Keratinocyte (primary cell): ENCODE measurements around the gene CCR6. TPM values are rescaled to one million over a fixed set of nuclear protein-coding genes. Genes with fewer than 3 reads are reported as not detected.

ENCODE experiments used
- DNase-seq: peaks from one replicate; pipeline ENCODE4 v3.0.0-alpha.2; 2011; ENCODE audit warnings: low read depth, missing footprints, low spot score
- FAIRE-seq: peaks from 2 replicates; lab custom pipeline; 2011; peaks lifted over from hg19 to GRCh38; lab: Jason Lieb, UNC
- H2AFZ ChIP-seq: 2 replicates; pipeline ENCODE4 v1.6.0; 2012; ENCODE audit warnings: low read length, control low read depth, inconsistent platforms; ENCODE audit not compliant: control insufficient read depth
- H3K27ac ChIP-seq: 2 replicates; pipeline ENCODE4 v1.5.1; 2011; ENCODE audit warnings: low read length; ENCODE audit not compliant: control insufficient read depth, insufficient read depth
- H3K27me3 ChIP-seq: 3 replicates; pipeline ENCODE4 v1.6.0; 2011; ENCODE audit warnings: low read length; ENCODE audit not compliant: control insufficient read depth, insufficient read depth; ENCODE audit errors: extremely low read depth
- H3K36me3 ChIP-seq, 2 experiments: 2 replicates in 1 of 2; 3 replicates in 1 of 2; pipeline ENCODE4 v1.5.1; 2011; ENCODE audit warnings: low read length in 2 of 2, mild to moderate bottlenecking in 1 of 2; ENCODE audit not compliant: control insufficient read depth in 2 of 2, insufficient read depth in 2 of 2; ENCODE audit errors: extremely low read depth in 1 of 2
- H3K4me1 ChIP-seq: 3 replicates; pipeline ENCODE4 v1.5.1; 2011; ENCODE audit warnings: low read length; ENCODE audit not compliant: control insufficient read depth, insufficient read depth; ENCODE audit errors: extremely low read depth
- H3K4me2 ChIP-seq: 3 replicates; pipeline ENCODE4 v1.6.0; 2011; ENCODE audit warnings: low read depth, low read length; ENCODE audit not compliant: control insufficient read depth, insufficient read depth; ENCODE audit errors: extremely low read depth
- H3K4me3 ChIP-seq, 3 experiments: fragments of 200-600 bp in 1 of 3; sonication (generic) in 1 of 3; 2 replicates in 2 of 3; 3 replicates in 1 of 3; pipeline ENCODE4 v1.5.1; 2011 to 2016; ENCODE audit warnings: low read length in 3 of 3, mild to moderate bottlenecking in 3 of 3, control low read depth in 2 of 3, inconsistent platforms in 1 of 3, low read depth in 1 of 3, mixed read lengths in 1 of 3, mixed run types in 1 of 3, moderate library complexity in 1 of 3; ENCODE audit not compliant: control insufficient read depth in 2 of 3, insufficient read depth in 2 of 3; ENCODE audit errors: extremely low read depth in 1 of 3
- H3K79me2 ChIP-seq: 2 replicates; pipeline ENCODE4 v1.6.0; 2012; ENCODE audit warnings: low read length; ENCODE audit not compliant: control insufficient read depth, insufficient read depth
- H3K9ac ChIP-seq: 3 replicates; pipeline ENCODE4 v1.6.0; 2011; ENCODE audit warnings: low read length; ENCODE audit not compliant: control insufficient read depth, insufficient read depth; ENCODE audit errors: extremely low read depth
- H3K9me1 ChIP-seq: 3 replicates; pipeline ENCODE4 v1.6.0; 2011; ENCODE audit warnings: low read length; ENCODE audit not compliant: control insufficient read depth, insufficient read depth; ENCODE audit errors: extremely low read depth
- H3K9me3 ChIP-seq: 2 replicates; pipeline ENCODE4 v1.5.1; 2012; ENCODE audit warnings: low read depth, low read length; ENCODE audit not compliant: control insufficient read depth
- H4K20me1 ChIP-seq: 3 replicates; pipeline ENCODE4 v1.6.0; 2011; ENCODE audit warnings: low read length; ENCODE audit not compliant: control insufficient read depth, insufficient read depth; ENCODE audit errors: extremely low read depth
- EZH2 ChIP-seq: IDR thresholded peaks from one replicate; pipeline ENCODE4 v1.6.1; 2012; ENCODE audit warnings: inconsistent platforms, mild to moderate bottlenecking, low read length, moderate library complexity
- dilution Hi-C: fragments of 300-500 bp; cut with MboI; formaldehyde crosslinking; loops from one replicate; pipeline ENCODE4 v1.7.0; 2020; ENCODE audit warnings: low sequenced_read_pairs; ENCODE audit not compliant: extremely low pct_ligation_motif_present
- polyA plus RNA-seq, 5 experiments: library from polyadenylated mRNA; depleted of rRNA in 3 of 5; stranded (reverse) in 3 of 5; stranded (forward) in 1 of 5; unstranded in 1 of 5; fragments of >200 nt; gene quantifications; 1 replicate in 1 of 5; 2 replicates in 3 of 5; 3 replicates in 1 of 5; pipeline versions ENCODE4 v1.2.1 to v1.2.3, GENCODE V29; 2011 to 2012; ENCODE audit warnings: missing spikeins in 2 of 5, low read depth in 1 of 5, low replicate concordance in 1 of 5
- TF ChIP-seq, protein P1 (sequence below), 3 experiments: IDR thresholded peaks in 1 of 3; conservative IDR thresholded peaks in 1 of 3; optimal IDR thresholded peaks in 1 of 3; 2 replicates in 2 of 3; 3 replicates in 1 of 3; pipeline versions ENCODE3 to v1.5.1; 2011; ENCODE audit warnings: low read length in 3 of 3, mild to moderate bottlenecking in 3 of 3, moderate library complexity in 2 of 3, control low read depth in 1 of 3, inconsistent platforms in 1 of 3; ENCODE audit not compliant: insufficient read depth in 2 of 3; ENCODE audit errors: extremely low read depth in 1 of 3

Gene CCR6
- polyA plus RNA-seq, 1 donor (not counting 4 experiments of a cell fraction or from before 2014, with no cell fraction given), result not detected

- H3K27me3 ChIP-seq, result no peaks in the 10 kb centered on the region
Observed at GRCh38 chr6:167157414-167157813, 34.5 kb downstream of the CCR6 start.

DNA sequence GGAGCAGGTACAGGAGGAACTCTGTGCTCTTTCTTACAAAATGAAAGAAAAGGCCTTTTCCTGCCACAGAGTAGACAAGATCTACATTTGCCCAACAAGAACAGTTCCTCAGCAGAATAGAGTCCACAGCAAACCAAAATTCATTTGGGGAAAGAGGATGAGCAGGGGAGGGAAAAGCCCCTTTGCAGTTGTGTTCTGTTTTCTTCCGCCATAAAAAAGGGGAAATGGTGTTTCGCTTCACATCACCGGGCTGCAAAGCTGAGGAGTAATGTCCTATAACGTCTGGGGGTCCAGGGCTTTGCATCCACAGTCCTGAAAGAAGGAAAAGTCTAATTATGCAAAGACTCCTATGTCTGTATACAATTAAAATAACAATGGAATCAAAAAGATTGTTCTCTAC is 35.0 kb downstream of the CCR6 start, which contains the start of gene GPR31:
TSS of gene GPR31 (minus strand) at position 118 of the 400 bp plus-strand sequence. CDS start 149 bp downstream, outside the sequence.
- TF ChIP-seq, protein P1, sequence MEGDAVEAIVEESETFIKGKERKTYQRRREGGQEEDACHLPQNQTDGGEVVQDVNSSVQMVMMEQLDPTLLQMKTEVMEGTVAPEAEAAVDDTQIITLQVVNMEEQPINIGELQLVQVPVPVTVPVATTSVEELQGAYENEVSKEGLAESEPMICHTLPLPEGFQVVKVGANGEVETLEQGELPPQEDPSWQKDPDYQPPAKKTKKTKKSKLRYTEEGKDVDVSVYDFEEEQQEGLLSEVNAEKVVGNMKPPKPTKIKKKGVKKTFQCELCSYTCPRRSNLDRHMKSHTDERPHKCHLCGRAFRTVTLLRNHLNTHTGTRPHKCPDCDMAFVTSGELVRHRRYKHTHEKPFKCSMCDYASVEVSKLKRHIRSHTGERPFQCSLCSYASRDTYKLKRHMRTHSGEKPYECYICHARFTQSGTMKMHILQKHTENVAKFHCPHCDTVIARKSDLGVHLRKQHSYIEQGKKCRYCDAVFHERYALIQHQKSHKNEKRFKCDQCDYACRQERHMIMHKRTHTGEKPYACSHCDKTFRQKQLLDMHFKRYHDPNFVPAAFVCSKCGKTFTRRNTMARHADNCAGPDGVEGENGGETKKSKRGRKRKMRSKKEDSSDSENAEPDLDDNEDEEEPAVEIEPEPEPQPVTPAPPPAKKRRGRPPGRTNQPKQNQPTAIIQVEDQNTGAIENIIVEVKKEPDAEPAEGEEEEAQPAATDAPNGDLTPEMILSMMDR (optimal IDR thresholded peaks at IDR 0.05 in 1 of 3, IDR thresholded peaks at IDR 0.05 in 1 of 3, conservative IDR thresholded peaks at IDR 0.05 in 1 of 3; ENCODE audit: extremely low read depth in 1 of 3, insufficient read depth in 2 of 3, low read length in 3 of 3), result no peak
- no peak for TF ChIP-seq EZH2
- Histone ChIP-seq H3K9ac (no peak within 1 kb of the TSS), H2AFZ (no peak within 1 kb of the TSS), H3K36me3 (no peaks in the 10 kb centered on the region), H4K20me1 (no peaks in the 10 kb centered on the region), H3K4me2 (no peak within 1 kb of the TSS), H3K9me1 (no peaks in the 10 kb centered on the region), H3K9me3 (no peaks in the 10 kb centered on the region), H3K4me3 (no peak within 1 kb of the TSS), H3K27ac (no peak within 1 kb of the TSS), H3K4me1 (no peaks in the 10 kb centered on the region), H3K27me3 (no peaks in the 10 kb centered on the region), H3K79me2 (no peaks in the 10 kb centered on the region)
- FAIRE-seq (no peak), DNase-seq (no peak)
- dilution Hi-C loops, result no loop called here

More at GRCh38 chr6:167157414-167157813, 34.5 kb downstream of the CCR6 start:
- H2AFZ ChIP-seq, result no peak overlapping the region
- H3K9me3 ChIP-seq, result no peaks in the 10 kb centered on the region
- no peaks in the 10 kb centered on the region for H3K36me3 ChIP-seq
- DNase-seq, result no peak
- no peak for FAIRE-seq
- H4K20me1 ChIP-seq, result no peaks in the 10 kb centered on the region
- no peak overlapping the region for H3K27ac ChIP-seq
- H3K4me1 ChIP-seq, result no peaks in the 10 kb centered on the region
- H3K9ac ChIP-seq, result no peak overlapping the region
- no peak overlapping the region for H3K4me2 ChIP-seq
- H3K4me3 ChIP-seq, result no peak overlapping the region
- no peaks in the 10 kb centered on the region for H3K79me2 ChIP-seq
- H3K9me1 ChIP-seq, result no peaks in the 10 kb centered on the region
- dilution Hi-C loops, result no loop called here
- TF ChIP-seq EZH2, result no peak
- TF ChIP-seq, protein P1 (optimal IDR thresholded peaks at IDR 0.05 in 1 of 3, IDR thresholded peaks at IDR 0.05 in 1 of 3, conservative IDR thresholded peaks at IDR 0.05 in 1 of 3; ENCODE audit: extremely low read depth in 1 of 3, insufficient read depth in 2 of 3, low read length in 3 of 3), result no peak
